Heart right ventricle (tissue), 16 donors: Measurements from ENCODE around the gene TRIM45. TPM values are rescaled to one million over a fixed set of nuclear protein-coding genes. Genes with fewer than 3 reads are reported as not detected.
"Not testable (repeated sequence)": the region's sequence is repeated elsewhere in the genome, so short reads cannot be mapped to it uniquely, and the experiment has no call there.

Source experiments
- ATAC-seq, 8 donors: fragments of 200-7000 bp; cut with Tn5 transposase; one replicate each; pipeline ENCODE4 v1.9.1; 2020; ENCODE audit warnings: mild to moderate bottlenecking in 8 of 8, moderate library complexity in 8 of 8, moderate number of reproducible peaks in 1 of 8
- DNase-seq, 2 donors: peaks; one replicate each; pipeline ENCODE4 v3.0.0-alpha.2; 2020
- H3K27ac ChIP-seq, 10 donors: fragments of 200-600 bp; sonication (generic) in 2 of 10; one replicate each; pipeline versions ENCODE4 v1.5.0 to v1.8.0; 2020 to 2022; ENCODE audit warnings: mild to moderate bottlenecking in 3 of 10
- H3K27me3 ChIP-seq, 7 donors: fragments of 200-600 bp; one replicate each; pipeline ENCODE4 v1.8.0; 2021 to 2022; ENCODE audit warnings: mild to moderate bottlenecking in 2 of 7
- H3K36me3 ChIP-seq, 9 donors: fragments of 200-600 bp; sonication (generic) in 1 of 9; one replicate each; pipeline versions ENCODE4 v1.5.0 to v1.8.0; 2020 to 2022; ENCODE audit warnings: mild to moderate bottlenecking in 2 of 9
- H3K4me1 ChIP-seq, 9 donors: fragments of 200-600 bp; sonication (generic) in 1 of 9; one replicate each; pipeline versions ENCODE4 v1.5.0 to v1.8.0; 2020 to 2022; ENCODE audit warnings: mild to moderate bottlenecking in 4 of 9
- H3K4me3 ChIP-seq, 10 donors: fragments of 200-600 bp; sonication (generic) in 2 of 10; one replicate each; pipeline versions ENCODE4 v1.5.0 to v1.8.0; 2020 to 2022; ENCODE audit warnings: mild to moderate bottlenecking in 7 of 10, moderate library complexity in 2 of 10
- H3K9me3 ChIP-seq, 11 donors: fragments of 200-600 bp in 10 of 11; sonication (generic) in 2 of 11; one replicate each; pipeline versions ENCODE4 v1.5.0 to v1.8.0; 2013 to 2022; ENCODE audit warnings: mild to moderate bottlenecking in 2 of 11, control low read depth in 1 of 11, moderate library complexity in 1 of 11
- CTCF ChIP-seq, 9 donors: fragments of 200-600 bp; sonication (generic) in 2 of 9; IDR thresholded peaks; one replicate each; pipeline versions ENCODE4 v1.5.0 to v1.8.0; 2021 to 2022; ENCODE audit warnings: antibody characterized with exemption in 9 of 9, mild to moderate bottlenecking in 5 of 9, moderate library complexity in 1 of 9
- WGBS, 2 donors: extraction: QIAGEN DNeasy Blood & Tissue Kit; methylation state at CpG; one replicate each; pipeline ENCODE4 v1.1.7; 2013; ENCODE audit warnings: inconsistent platforms in 1 of 2; 5-methylcytosine and 5-hydroxymethylcytosine counted together
- intact Hi-C, 10 donors: fragments of 100-400 bp; cut with DNase I; formaldehyde crosslinking; loops; one replicate each; pipeline versions ENCODE4 v1.11.1 to v1.14.2; 2022
- polyA plus RNA-seq, 2 donors: library from polyadenylated mRNA; stranded (reverse); fragments of 200-250 nt; gene quantifications; one replicate each; pipeline ENCODE4 v1.2.3, GENCODE V29; 2013
- total RNA-seq, 10 donors: library from RNA; stranded (reverse); fragmentation: NEBNext Ultra II Directional in 3 of 10; extraction: Animal tissue kit (Norgen Biotek cat#: 25700) in 3 of 10; gene quantifications; one replicate each; pipeline versions ENCODE4 v1.2.1 to v1.2.4, GENCODE V29; 2021 to 2023
- donor health status: Arrhythmogenic right ventricular cardiomyopathy.
- donor health status: ischemic (EF 13 %, LVEDD 7.1; RV severe dilation, severe dysfunction).
- donor health status: healthy with polysubstance abuse.
- donor health status: DM: no; HTN: yes; CAD: no.
- donor health status: DM: no; HTN: no; CAD: no.
- donor health status: ischemic (EF 25% LVEDD 6.9; RV normal size, moderate dysfunction).
- donor health status: ischemic (EF 25% LVEDD 5.7; RV mildly dilated, moderate dysfunction).
- donor health status: healthy.
- donor health status: DM: yes; HTN: yes; CAD: no.
- donor health status: Ischemic cardiomyopathy.
- donor health status: ischemic (EF 35%, LVEDD 5.7; RV mildly dilated, moderate dysfunction).
- donor health status: nonischemic (EF 11% LVEDD 7.7; RV severe dilation, severe dysfunction).
- donor health status: DM: yes; HTN: yes; CAD: no.
- donor health status: PGD.
- donor health status: ischemic (EF 29% LVEDD 5.4; RV normal size, mild dysfunction).
- donor health status: nonischemic (EF 23%, LVEDD 6.1; RV moderate dilation, normal function).

The TRIM45 gene
- total and polyA plus RNA-seq, 12 donors: 1.3 to 21.6 (median 14.7) TPM

- no peak for TF ChIP-seq CTCF (IDR thresholded peaks at IDR 0.05)
- 85 to 89% methylated on average over 2 of the region's 2 CpGs for WGBS, 2 donors
- H3K4me3 ChIP-seq: no peak overlapping the region
- peaks cover 0 to 78% (median 17%) of the 10 kb centered on the region in 9 donors for H3K36me3 ChIP-seq
- intact Hi-C loops: no loop called here
- ATAC-seq: no peak
- no peaks in the 10 kb centered on the region for H3K27me3 ChIP-seq
- no peak overlapping the region for H3K27ac ChIP-seq
- H3K9me3 ChIP-seq: no peaks in the 10 kb centered on the region
- H3K4me1 ChIP-seq: no peaks in the 10 kb centered on the region
- DNase-seq: no peak
These were observed 14.2 kb downstream of the TRIM45 start for GRCh38 chr1:117107364-117107763.

- 94 to 95% methylated on average over 2 of the region's 2 CpGs for WGBS, 2 donors
- Histone ChIP-seq H3K4me3 (no peak overlapping the region), H3K27me3 (no peaks in the 10 kb centered on the region), H3K9me3 (no peaks in the 10 kb centered on the region), H3K36me3 (peaks cover 0 to 78% (median 16%) of the 10 kb centered on the region in 9 donors), H3K27ac (no peak overlapping the region), H3K4me1 (peaks cover 0 to 3% (median 0%) of the 10 kb centered on the region in 9 donors)
- intact Hi-C loops: no loop called here
- TF ChIP-seq CTCF (IDR thresholded peaks at IDR 0.05): no peak
- DNase-seq: no peak
- no peak for ATAC-seq
These were observed 15.1 kb downstream of the TRIM45 start for GRCh38 chr1:117106478-117106877.

GRCh38 chr1:117105722-117106121 is 15.8 kb downstream of the TRIM45 start:
- H3K27ac ChIP-seq: no peak overlapping the region
- H3K36me3 ChIP-seq: peaks cover 0 to 76% (median 9%) of the 10 kb centered on the region in 9 donors
- H3K9me3 ChIP-seq: no peaks in the 10 kb centered on the region
- H3K4me3 ChIP-seq: no peak overlapping the region
- H3K27me3 ChIP-seq: no peaks in the 10 kb centered on the region
- intact Hi-C loops: no loop called here
- DNase-seq: no peak
- no peak for ATAC-seq
- peaks cover 0 to 3% (median 0%) of the 10 kb centered on the region in 9 donors for H3K4me1 ChIP-seq
- no peak for TF ChIP-seq CTCF (IDR thresholded peaks at IDR 0.05)

GRCh38 chr1:117104986-117105385 is 16.6 kb downstream of the TRIM45 start:
- Histone ChIP-seq H3K4me1 (peaks cover 0 to 3% (median 0%) of the 10 kb centered on the region in 9 donors), H3K27ac (no peak overlapping the region), H3K9me3 (no peaks in the 10 kb centered on the region), H3K4me3 (no peak overlapping the region), H3K27me3 (no peaks in the 10 kb centered on the region), H3K36me3 (peaks cover 0 to 74% (median 7%) of the 10 kb centered on the region in 9 donors)
- 79 to 80% methylated on average over 3 of the region's 3 CpGs for WGBS, 2 donors
- intact Hi-C loops: no loop called here
- TF ChIP-seq CTCF (IDR thresholded peaks at IDR 0.05): no peak
- DNase-seq: no peak
- no peak for ATAC-seq

- H3K9me3 ChIP-seq, H3K27me3 ChIP-seq, intact Hi-C loops, H3K27ac ChIP-seq, DNase-seq, ATAC-seq, H3K4me3 ChIP-seq: not testable (repeated sequence)
- Histone ChIP-seq H3K4me1 (peaks cover 0 to 14% (median 0%) of the 10 kb centered on the region in 9 donors), H3K36me3 (peaks cover 0 to 85% (median 0%) of the 10 kb centered on the region in 9 donors)
- 100% methylated on average over 3 of the region's 3 CpGs for WGBS, 2 donors
These were observed 19.7 kb downstream of the TRIM45 start for GRCh38 chr1:117101858-117102257.
